Karpas-422 (cell line): Measurements from ENCODE around the gene EPS8L2. TPM values are rescaled to one million over a fixed set of nuclear protein-coding genes. Genes with fewer than 3 reads are reported as not detected.

Source experiments
- DNase-seq: peaks from one replicate; pipeline ENCODE4 v3.0.0-alpha.2; 2015
- H2AFZ ChIP-seq: fragments of 200-600 bp; sonication (generic); 2 replicates; pipeline ENCODE4 v1.6.1; 2014; ENCODE audit warnings: antibody characterized with exemption, low read length, mixed read lengths
- H3K27ac ChIP-seq: fragments of 200-600 bp; sonication (generic); 2 replicates; pipeline ENCODE4 v1.5.1; 2014; ENCODE audit warnings: mild to moderate bottlenecking, low read length, moderate library complexity
- H3K27me3 ChIP-seq: fragments of 200-600 bp; sonication (generic); 2 replicates; pipeline ENCODE4 v1.6.1; 2014; ENCODE audit warnings: low read length, mixed read lengths
- H3K36me3 ChIP-seq: fragments of 200-600 bp; sonication (generic); 2 replicates; pipeline ENCODE4 v1.6.1; 2014; ENCODE audit warnings: low read length, mixed read lengths; ENCODE audit not compliant: insufficient read depth
- H3K4me1 ChIP-seq: fragments of 200-600 bp; sonication (generic); 2 replicates; pipeline ENCODE4 v1.6.1; 2014; ENCODE audit warnings: mild to moderate bottlenecking, low read length, mixed read lengths
- H3K4me2 ChIP-seq: fragments of 200-600 bp; sonication (generic); 2 replicates; pipeline ENCODE4 v1.6.1; 2014; ENCODE audit warnings: low read length, low read depth, mild to moderate bottlenecking; ENCODE audit not compliant: poor library complexity, severe bottlenecking
- H3K4me3 ChIP-seq: fragments of 200-600 bp; sonication (generic); 2 replicates; pipeline ENCODE4 v1.5.1; 2014; ENCODE audit warnings: mild to moderate bottlenecking, antibody characterized with exemption, low read length, mixed read lengths
- H3K79me2 ChIP-seq: fragments of 200-600 bp; sonication (generic); 2 replicates; pipeline ENCODE4 v1.6.1; 2014; ENCODE audit warnings: mild to moderate bottlenecking, low read length, mixed read lengths
- H3K9ac ChIP-seq: fragments of 200-600 bp; sonication (generic); 2 replicates; pipeline ENCODE4 v1.6.0; 2014; ENCODE audit warnings: low read length
- H3K9me2 ChIP-seq: fragments of 200-600 bp; sonication (generic), shearing (Covaris generic); replicated peaks from 2 replicates; pipeline ENCODE4 v1.6.0; 2014; ENCODE audit warnings: mild to moderate bottlenecking, low read length, moderate library complexity; ENCODE audit not compliant: insufficient read depth
- H3K9me3 ChIP-seq: fragments of 300-700, 200-600 bp; sonication (generic); 2 replicates; pipeline ENCODE4 v1.6.1; 2014; ENCODE audit warnings: low read length, mixed read lengths
- H4K20me1 ChIP-seq: fragments of 200-600 bp; sonication (generic); 2 replicates; pipeline ENCODE4 v1.6.1; 2014; ENCODE audit warnings: mild to moderate bottlenecking, antibody characterized with exemption, low read length, low read depth; ENCODE audit not compliant: insufficient read depth
- total RNA-seq: library from RNA; depleted of rRNA; stranded (reverse); fragments of >200 nt; shearing (Covaris generic); gene quantifications from 2 replicates; pipeline ENCODE4 v1.2.3, GENCODE V29; 2014; ENCODE audit warnings: low replicate concordance

EPS8L2 gene
- total RNA-seq, 1 experiment from 2014 or later: 2.3 TPM

GRCh38 chr11:709109-709997 is 3.3 kb downstream of the EPS8L2 start:
- Histone ChIP-seq H3K9me3 (no peaks in the 10 kb centered on the region), H3K9me2 (no peaks in the 10 kb centered on the region), H3K36me3 (no peaks in the 10 kb centered on the region), H3K9ac (no peak overlapping the region), H4K20me1 (0 out of 2 replicates have a peak, but pooled peaks cover 4% of the 10 kb centered on the region), H3K79me2 (no peaks in the 10 kb centered on the region), H3K4me3 (no peak overlapping the region), H3K4me1 (no peaks in the 10 kb centered on the region), H3K4me2 (no peak overlapping the region), H3K27me3 (no peaks in the 10 kb centered on the region), H3K27ac (no peak overlapping the region), H2AFZ (no peak overlapping the region)
- DNase-seq: no peak

GRCh38 chr11:714436-714835 is 8.4 kb downstream of the EPS8L2 start:
- no peaks in the 10 kb centered on the region for H3K27me3 ChIP-seq

GRCh38 chr11:719214-720016 is 13.4 kb downstream of the EPS8L2 start:
- DNase-seq: no peak
- Histone ChIP-seq H3K4me2 (no peak overlapping the region), H3K4me1 (peaks cover 18% of the 10 kb centered on the region), H3K4me3 (no peak overlapping the region), H3K9me2 (no peaks in the 10 kb centered on the region), H3K79me2 (no peaks in the 10 kb centered on the region), H2AFZ (no peak overlapping the region), H4K20me1 (peaks cover 8% of the 10 kb centered on the region; the same call in 1 of the 2 replicates), H3K9me3 (no peaks in the 10 kb centered on the region), H3K9ac (no peak overlapping the region), H3K36me3 (no peaks in the 10 kb centered on the region), H3K27ac (no peak overlapping the region), H3K27me3 (no peaks in the 10 kb centered on the region)

More at GRCh38 chr11:714436-714835, 8.4 kb downstream of the EPS8L2 start:
- no peak overlapping the region for H3K9ac ChIP-seq
- H3K79me2 ChIP-seq: no peaks in the 10 kb centered on the region
- no peak overlapping the region for H3K4me3 ChIP-seq
- H2AFZ ChIP-seq: no peak overlapping the region
- H3K36me3 ChIP-seq: no peaks in the 10 kb centered on the region
- no peaks in the 10 kb centered on the region for H3K9me3 ChIP-seq
- H3K4me2 ChIP-seq: no peak overlapping the region
- no peak for DNase-seq
- H3K9me2 ChIP-seq: no peaks in the 10 kb centered on the region
- H3K4me1 ChIP-seq: no peaks in the 10 kb centered on the region
- H3K27ac ChIP-seq: no peak overlapping the region
- H4K20me1 ChIP-seq: no peaks in the 10 kb centered on the region

- no peak for DNase-seq
- H3K4me1 ChIP-seq: peaks cover 21% of the 10 kb centered on the region
- H3K9me3 ChIP-seq: no peaks in the 10 kb centered on the region
- H4K20me1 ChIP-seq: peaks cover 8% of the 10 kb centered on the region; the same call in 1 of the 2 replicates
- no peak overlapping the region for H2AFZ ChIP-seq
- H3K9me2 ChIP-seq: no peaks in the 10 kb centered on the region
- no peak overlapping the region for H3K4me2 ChIP-seq
- no peak overlapping the region for H3K27ac ChIP-seq
- no peaks in the 10 kb centered on the region for H3K27me3 ChIP-seq
- H3K4me3 ChIP-seq: no peak overlapping the region
- H3K36me3 ChIP-seq: no peaks in the 10 kb centered on the region
- no peak overlapping the region for H3K9ac ChIP-seq
- no peaks in the 10 kb centered on the region for H3K79me2 ChIP-seq
These were observed 14.1 kb downstream of the EPS8L2 start for GRCh38 chr11:720017-720641.

- Histone ChIP-seq H4K20me1 (peaks cover 8% of the 10 kb centered on the region; the same call in 1 of the 2 replicates), H2AFZ (no peak overlapping the region)
These were observed 14.7 kb downstream of the EPS8L2 start for GRCh38 chr11:720642-721246.

GRCh38 chr11:721247-721740 is 15.3 kb downstream of the EPS8L2 start:
- peaks cover 30% of the 10 kb centered on the region for H3K4me1 ChIP-seq
- H3K4me2 ChIP-seq: peak overlapping the region; percentile 39
- H3K9me3 ChIP-seq: no peaks in the 10 kb centered on the region
- H4K20me1 ChIP-seq: peaks cover 8% of the 10 kb centered on the region; the same call in 1 of the 2 replicates
- H3K27ac ChIP-seq: no peak overlapping the region
- H3K4me3 ChIP-seq: no peak overlapping the region
- no peak overlapping the region for H2AFZ ChIP-seq
- H3K79me2 ChIP-seq: no peaks in the 10 kb centered on the region
- H3K9me2 ChIP-seq: no peaks in the 10 kb centered on the region
- H3K9ac ChIP-seq: no peak overlapping the region
- DNase-seq: peak; percentile 55
- H3K27me3 ChIP-seq: no peaks in the 10 kb centered on the region
- no peaks in the 10 kb centered on the region for H3K36me3 ChIP-seq

More at GRCh38 chr11:720642-721246, 14.7 kb downstream of the EPS8L2 start:
- no peak overlapping the region for H3K4me3 ChIP-seq
- H3K9ac ChIP-seq: no peak overlapping the region
- no peaks in the 10 kb centered on the region for H3K27me3 ChIP-seq
- no peak overlapping the region for H3K27ac ChIP-seq
- H3K36me3 ChIP-seq: no peaks in the 10 kb centered on the region
- DNase-seq: no peak
- no peaks in the 10 kb centered on the region for H3K9me3 ChIP-seq
- H3K4me1 ChIP-seq: peaks cover 25% of the 10 kb centered on the region
- H3K9me2 ChIP-seq: no peaks in the 10 kb centered on the region
- no peaks in the 10 kb centered on the region for H3K79me2 ChIP-seq
- H3K4me2 ChIP-seq: no peak overlapping the region

GRCh38 chr11:721741-722345 is 15.8 kb downstream of the EPS8L2 start:
- no peaks in the 10 kb centered on the region for H3K9me2 ChIP-seq
- no peaks in the 10 kb centered on the region for H3K36me3 ChIP-seq
- H3K79me2 ChIP-seq: no peaks in the 10 kb centered on the region
- no peaks in the 10 kb centered on the region for H3K9me3 ChIP-seq
- no peak overlapping the region for H3K27ac ChIP-seq
- no peak overlapping the region for H3K9ac ChIP-seq
- peak overlapping the region; percentile 39 for H3K4me2 ChIP-seq
- no peaks in the 10 kb centered on the region for H3K27me3 ChIP-seq
- peaks cover 36% of the 10 kb centered on the region for H3K4me1 ChIP-seq
- H3K4me3 ChIP-seq: no peak overlapping the region
- H4K20me1 ChIP-seq: peaks cover 8% of the 10 kb centered on the region; the same call in 1 of the 2 replicates
- peak; percentile 85 for DNase-seq
- no peak overlapping the region for H2AFZ ChIP-seq
